ENCODE data around the gene PHLDA2. TPM values are rescaled to one million over a fixed set of nuclear protein-coding genes. Genes with fewer than 3 reads are reported as not detected.

The PHLDA2 gene
- total RNA-seq, 5 donors from 2014 or later (not counting 1 experiment from before 2014, with no cell fraction given) = 0.65 to 1.3 (median 0.79) TPM

GRCh38 chr11:2882396-2883110 lies 46.7 kb downstream of the PHLDA2 start:
- peaks cover 0 to 36% of the 10 kb centered on the region in 2 experiments for H3K27me3 ChIP-seq (replicated peaks in 1 of 2; ENCODE audit: control insufficient read depth in 2 of 2, extremely low read depth in 1 of 2, insufficient read depth in 2 of 2, low read length in 1 of 2)
- peaks cover 8 to 14% (median 11%) of the 10 kb centered on the region in 3 donors for H3K4me1 Mint-ChIP-seq
- H3K27ac ChIP-seq (ENCODE audit: low read length) = no peak overlapping the region
- peaks cover 0 to 29% of the 10 kb centered on the region in 2 experiments for H3K4me1 ChIP-seq (ENCODE audit: control insufficient read depth in 1 of 2, extremely low read depth in 1 of 2, insufficient read depth in 2 of 2, low read length in 2 of 2)
- no peaks in the 10 kb centered on the region for H3K9me3 Mint-ChIP-seq
- no peaks in the 10 kb centered on the region for H3K36me3 Mint-ChIP-seq
- H3K27ac Mint-ChIP-seq = no peak overlapping the region
- peaks cover 0 to 7% of the 10 kb centered on the region in 2 donors for H3K27me3 Mint-ChIP-seq
- no peak for ATAC-seq (replicated peaks in 1 of 4)
- peak overlapping the region; percentile 57 to 74 (median 69) for H3K4me3 Mint-ChIP-seq
- no peaks in the 10 kb centered on the region for H3K36me3 ChIP-seq (ENCODE audit: control insufficient read depth in 2 of 2, extremely low read depth in 1 of 2, insufficient read depth in 1 of 2, low read length in 1 of 2)
- no peak for DNase-seq
- ChIA-PET CTCF (no interaction called here), POLR2A (no interaction called here)
- H3K4me3 ChIP-seq (ENCODE audit: control insufficient read depth in 1 of 2, extremely low read depth in 1 of 2, low read length in 1 of 2) = no peak overlapping the region
- no peaks in the 10 kb centered on the region for H3K9me3 ChIP-seq
- 97% methylated on average over 6 of the region's 11 CpGs for WGBS (ENCODE audit: insufficient coverage)

- POLR2A ChIA-PET = interaction anchor here (0.5 kb wide), 3 partner anchors 112 to 134 kb away, joined by 4 to 7 read pairs (median 6); no protein-coding TSS in a partner anchor
- CTCF ChIA-PET = no interaction called here
- peaks cover 5 to 11% (median 9%) of the 10 kb centered on the region in 3 donors for H3K4me1 Mint-ChIP-seq
These were observed 47.2 kb downstream of the PHLDA2 start for GRCh38 chr11:2881981-2882375.

GRCh38 chr11:2881076-2881980 lies 47.9 kb downstream of the PHLDA2 start:
- no peak overlapping the region for H3K27ac Mint-ChIP-seq
- no peak for ATAC-seq (replicated peaks in 1 of 4)

More at GRCh38 chr11:2881981-2882375, 47.2 kb downstream of the PHLDA2 start:
- H3K9me3 Mint-ChIP-seq = no peaks in the 10 kb centered on the region
- no peak overlapping the region for H3K27ac ChIP-seq (ENCODE audit: low read length)
- ATAC-seq (replicated peaks in 1 of 4) = no peak
- no peaks in the 10 kb centered on the region for H3K9me3 ChIP-seq
- H3K36me3 ChIP-seq (ENCODE audit: control insufficient read depth in 2 of 2, extremely low read depth in 1 of 2, insufficient read depth in 1 of 2, low read length in 1 of 2) = no peaks in the 10 kb centered on the region
- peaks cover 0 to 7% of the 10 kb centered on the region in 2 donors for H3K27me3 Mint-ChIP-seq
- 96% methylated on average over 5 of the region's 12 CpGs for WGBS (ENCODE audit: insufficient coverage)
- peaks cover 0 to 23% of the 10 kb centered on the region in 2 experiments for H3K4me1 ChIP-seq (ENCODE audit: control insufficient read depth in 1 of 2, extremely low read depth in 1 of 2, insufficient read depth in 2 of 2, low read length in 2 of 2)
- H3K4me3 Mint-ChIP-seq = no peak overlapping the region
- H3K36me3 Mint-ChIP-seq = no peaks in the 10 kb centered on the region
- H3K4me3 ChIP-seq (ENCODE audit: control insufficient read depth in 1 of 2, extremely low read depth in 1 of 2, low read length in 1 of 2) = no peak overlapping the region
- H3K27ac Mint-ChIP-seq = no peak overlapping the region
- H3K27me3 ChIP-seq (replicated peaks in 1 of 2; ENCODE audit: control insufficient read depth in 2 of 2, extremely low read depth in 1 of 2, insufficient read depth in 2 of 2, low read length in 1 of 2) = peaks cover 0 to 36% of the 10 kb centered on the region in 2 experiments
- DNase-seq = no peak

GRCh38 chr11:2880646-2881045 lies 48.6 kb downstream of the PHLDA2 start:
- WGBS (ENCODE audit: insufficient coverage) = 90% methylated on average over 5 of the region's 7 CpGs
- H3K9me3 ChIP-seq = no peaks in the 10 kb centered on the region
- H3K27me3 ChIP-seq (replicated peaks in 1 of 2; ENCODE audit: control insufficient read depth in 2 of 2, extremely low read depth in 1 of 2, insufficient read depth in 2 of 2, low read length in 1 of 2) = peaks cover 0 to 33% of the 10 kb centered on the region in 2 experiments
- H3K4me1 ChIP-seq (ENCODE audit: control insufficient read depth in 1 of 2, extremely low read depth in 1 of 2, insufficient read depth in 2 of 2, low read length in 2 of 2) = peaks cover 0 to 14% of the 10 kb centered on the region in 2 experiments
- DNase-seq (no peak), ATAC-seq (replicated peaks in 1 of 4) (no peak)
- ChIA-PET CTCF (no interaction called here), POLR2A (no interaction called here)
- Mint-ChIP-seq H3K27me3 (peaks cover 0 to 7% of the 10 kb centered on the region in 2 donors), H3K36me3 (no peaks in the 10 kb centered on the region), H3K9me3 (peaks cover 0 to 2% (median 0%) of the 10 kb centered on the region in 3 donors), H3K27ac (no peak overlapping the region), H3K4me1 (peaks cover 2 to 11% (median 5%) of the 10 kb centered on the region in 3 donors), H3K4me3 (no peak overlapping the region)
- H3K27ac ChIP-seq (ENCODE audit: low read length) = no peak overlapping the region
- H3K4me3 ChIP-seq (ENCODE audit: control insufficient read depth in 1 of 2, extremely low read depth in 1 of 2, low read length in 1 of 2) = no peak overlapping the region
- H3K36me3 ChIP-seq (ENCODE audit: control insufficient read depth in 2 of 2, extremely low read depth in 1 of 2, insufficient read depth in 1 of 2, low read length in 1 of 2) = no peaks in the 10 kb centered on the region

More at GRCh38 chr11:2881076-2881980, 47.9 kb downstream of the PHLDA2 start:
- ChIA-PET CTCF (no interaction called here), POLR2A (interaction anchor here (0.5 kb wide), 3 partner anchors 112 to 135 kb away, joined by 4 to 7 read pairs (median 6); no protein-coding TSS in a partner anchor)
- no peaks in the 10 kb centered on the region for H3K9me3 ChIP-seq
- no peak overlapping the region for H3K4me3 ChIP-seq (ENCODE audit: control insufficient read depth in 1 of 2, extremely low read depth in 1 of 2, low read length in 1 of 2)
- Mint-ChIP-seq H3K27me3 (peaks cover 0 to 7% of the 10 kb centered on the region in 2 donors), H3K36me3 (no peaks in the 10 kb centered on the region), H3K9me3 (no peaks in the 10 kb centered on the region), H3K4me1 (peaks cover 2 to 11% (median 5%) of the 10 kb centered on the region in 3 donors), H3K4me3 (no peak overlapping the region)
- H3K4me1 ChIP-seq (ENCODE audit: control insufficient read depth in 1 of 2, extremely low read depth in 1 of 2, insufficient read depth in 2 of 2, low read length in 2 of 2) = peaks cover 0 to 17% of the 10 kb centered on the region in 2 experiments
- no peak for DNase-seq
- H3K27ac ChIP-seq (ENCODE audit: low read length) = no peak overlapping the region
- 85% methylated on average over 18 of the region's 19 CpGs for WGBS (ENCODE audit: insufficient coverage)
- no peaks in the 10 kb centered on the region for H3K36me3 ChIP-seq (ENCODE audit: control insufficient read depth in 2 of 2, extremely low read depth in 1 of 2, insufficient read depth in 1 of 2, low read length in 1 of 2)
- peaks cover 0 to 34% of the 10 kb centered on the region in 2 experiments for H3K27me3 ChIP-seq (replicated peaks in 1 of 2; ENCODE audit: control insufficient read depth in 2 of 2, extremely low read depth in 1 of 2, insufficient read depth in 2 of 2, low read length in 1 of 2)

GRCh38 chr11:2878782-2879181 lies 50.4 kb downstream of the PHLDA2 start:
- DNase-seq = no peak
- POLR2A ChIA-PET = no interaction called here
- WGBS (ENCODE audit: insufficient coverage) = 91% methylated on average over 7 of the region's 8 CpGs
- peaks cover 0 to 9% of the 10 kb centered on the region in 2 donors for H3K27me3 Mint-ChIP-seq
- ATAC-seq (replicated peaks in 1 of 4) = no peak
- H3K36me3 Mint-ChIP-seq = no peaks in the 10 kb centered on the region
- Histone ChIP-seq H3K4me1 (ENCODE audit: control insufficient read depth in 1 of 2, extremely low read depth in 1 of 2, insufficient read depth in 2 of 2, low read length in 2 of 2) (peaks cover 0 to 3% of the 10 kb centered on the region in 2 experiments), H3K27me3 (replicated peaks in 1 of 2; ENCODE audit: control insufficient read depth in 2 of 2, extremely low read depth in 1 of 2, insufficient read depth in 2 of 2, low read length in 1 of 2) (peaks cover 0 to 36% of the 10 kb centered on the region in 2 experiments), H3K27ac (ENCODE audit: low read length) (no peak overlapping the region), H3K9me3 (no peaks in the 10 kb centered on the region), H3K4me3 (ENCODE audit: control insufficient read depth in 1 of 2, extremely low read depth in 1 of 2, low read length in 1 of 2) (no peak overlapping the region), H3K36me3 (ENCODE audit: control insufficient read depth in 2 of 2, extremely low read depth in 1 of 2, insufficient read depth in 1 of 2, low read length in 1 of 2) (no peaks in the 10 kb centered on the region)
- H3K9me3 Mint-ChIP-seq = peaks cover 0 to 2% (median 0%) of the 10 kb centered on the region in 3 donors
- CTCF ChIA-PET = no interaction called here
- H3K4me1 Mint-ChIP-seq = peaks cover 2 to 11% (median 3%) of the 10 kb centered on the region in 3 donors
- H3K4me3 Mint-ChIP-seq = no peak overlapping the region
- H3K27ac Mint-ChIP-seq = no peak overlapping the region

All from T-cell (primary cell).